ENCODE results near the gene PRLHR.

The PRLHR gene

GRCh38 chr10:118595598-118596425 lies at the start of gene PRLHR:
PRLHR (minus strand) TSS chr10:118595648; CDS start chr10:118595244, 404 bp downstream.
- POLR2A ChIA-PET: no interaction called here
- TF ChIP-seq CTCF (IDR thresholded peaks at IDR 0.05; ENCODE audit: control extremely low read depth, extremely low read depth, low read depth, missing control alignments): no peak
- CTCF ChIA-PET: interaction anchor here (1.3 kb wide), 1 partner anchor 168 kb away, joined by 3 read pairs; no protein-coding TSS in a partner anchor
- DNase-seq (ENCODE audit: extremely low spot score): no peak

- DNase-seq (ENCODE audit: extremely low spot score): no peak
- ChIA-PET POLR2A (no interaction called here), CTCF (no interaction called here)
- TF ChIP-seq CTCF (IDR thresholded peaks at IDR 0.05; ENCODE audit: control extremely low read depth, extremely low read depth, low read depth, missing control alignments): no peak
Observed at GRCh38 chr10:118642228-118642627, 46.8 kb upstream of the PRLHR start.

GRCh38 chr10:118638680-118639079 lies 43.2 kb upstream of the PRLHR start:
- no peak for TF ChIP-seq CTCF (IDR thresholded peaks at IDR 0.05; ENCODE audit: control extremely low read depth, extremely low read depth, low read depth, missing control alignments)
- DNase-seq (ENCODE audit: extremely low spot score): no peak
- CTCF ChIA-PET: no interaction called here
- POLR2A ChIA-PET: no interaction called here

- DNase-seq (ENCODE audit: extremely low spot score): no peak
- ChIA-PET POLR2A (no interaction called here), CTCF (interaction anchor here (1.2 kb wide), 2 partner anchors 9 to 67 kb away, joined by 5 to 9 read pairs; no protein-coding TSS in a partner anchor)
- no peak for TF ChIP-seq CTCF (IDR thresholded peaks at IDR 0.05; ENCODE audit: control extremely low read depth, extremely low read depth, low read depth, missing control alignments)
Observed at GRCh38 chr10:118635674-118636402, 40.4 kb upstream of the PRLHR start.

- DNase-seq (ENCODE audit: extremely low spot score): no peak
- TF ChIP-seq CTCF (IDR thresholded peaks at IDR 0.05; ENCODE audit: control extremely low read depth, extremely low read depth, low read depth, missing control alignments): no peak
- ChIA-PET CTCF (interaction anchor here (0.9 kb wide), 1 partner anchor 10 kb away, joined by 3 read pairs; no protein-coding TSS in a partner anchor), POLR2A (no interaction called here)
Observed at GRCh38 chr10:118633786-118634185, 38.3 kb upstream of the PRLHR start.

GRCh38 chr10:118629211-118629610 lies 33.8 kb upstream of the PRLHR start:
- ChIA-PET CTCF (interaction anchor here (1.1 to 1.4 kb wide), 2 partner anchors 11 to 23 kb away, joined by 3 read pairs; no protein-coding TSS in a partner anchor), POLR2A (no interaction called here)
- no peak for DNase-seq (ENCODE audit: extremely low spot score)
- no peak for TF ChIP-seq CTCF (IDR thresholded peaks at IDR 0.05; ENCODE audit: control extremely low read depth, extremely low read depth, low read depth, missing control alignments)

Data from GM10248 (cell line).